NCI-H524 treated with DMSO at 0.1 percent for 48 hours (cell line): ENCODE results near the gene APOD.
"Not testable (repeated sequence)": the region's sequence is repeated elsewhere in the genome, so short reads cannot be mapped to it uniquely, and the experiment has no call there.

Source experiments
- DNase-seq: peaks from one replicate; lab custom pipeline; 2025; lab: John Stamatoyannopoulos, UW

The APOD gene

DNA sequence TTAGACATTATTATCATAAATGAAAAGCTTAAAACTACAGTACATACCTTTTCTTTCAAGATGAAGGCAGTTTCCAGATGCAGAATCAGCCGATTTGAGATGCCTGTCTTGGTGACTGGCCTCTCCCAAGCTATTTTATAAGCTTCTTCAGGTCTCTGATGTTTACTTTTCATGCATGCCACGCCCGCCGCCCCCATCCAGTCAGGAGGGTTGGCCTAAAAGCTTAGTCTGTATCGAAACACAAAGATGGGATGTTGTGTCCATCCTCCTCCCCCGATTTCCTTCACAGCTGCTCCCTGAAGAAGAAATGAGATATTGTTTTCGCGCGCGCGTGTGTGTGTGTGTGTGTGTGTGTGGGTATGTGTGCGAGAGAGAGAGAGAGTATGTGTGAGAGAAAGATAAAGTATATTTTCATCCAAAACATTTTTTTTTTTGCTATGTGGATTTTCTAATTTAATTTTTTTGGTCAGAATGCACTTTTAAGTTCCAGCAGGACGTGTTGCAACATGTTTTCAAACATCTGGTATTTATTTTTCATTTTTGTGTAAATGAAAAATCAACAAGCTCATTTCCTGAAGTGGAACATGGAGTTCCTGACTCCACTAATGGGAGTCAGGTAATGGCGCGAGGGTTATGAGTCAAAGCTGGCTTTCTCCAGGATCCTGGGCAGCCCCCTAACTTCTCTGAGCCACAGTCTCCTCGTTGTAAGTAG, at the start of gene APOD:
TSS of gene APOD (minus strand) at position 110 of the 712 bp plus-strand sequence. CDS start 4,479 bp downstream, outside the sequence.
- DNase-seq = no peak

DNA sequence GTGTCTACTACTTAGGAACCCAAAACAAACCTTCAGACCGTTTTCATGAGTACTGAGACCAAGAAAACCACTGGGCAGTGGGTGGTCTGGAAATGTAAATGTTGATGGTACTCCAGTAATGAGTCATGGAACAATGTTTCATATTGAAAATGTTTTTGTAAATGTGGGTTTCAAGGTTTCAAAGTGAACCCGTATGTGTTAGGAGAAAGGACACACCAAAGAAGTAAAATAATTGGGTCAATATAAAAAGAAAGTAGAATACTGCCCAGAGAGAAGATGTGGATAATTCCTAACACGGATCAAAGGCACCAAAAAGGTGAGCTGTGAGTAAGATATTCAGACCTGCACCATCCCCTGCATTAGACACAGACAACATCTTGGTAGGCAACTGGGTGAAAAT, 49.6 kb upstream of the APOD start:
- DNase-seq = not testable (repeated sequence)

DNA sequence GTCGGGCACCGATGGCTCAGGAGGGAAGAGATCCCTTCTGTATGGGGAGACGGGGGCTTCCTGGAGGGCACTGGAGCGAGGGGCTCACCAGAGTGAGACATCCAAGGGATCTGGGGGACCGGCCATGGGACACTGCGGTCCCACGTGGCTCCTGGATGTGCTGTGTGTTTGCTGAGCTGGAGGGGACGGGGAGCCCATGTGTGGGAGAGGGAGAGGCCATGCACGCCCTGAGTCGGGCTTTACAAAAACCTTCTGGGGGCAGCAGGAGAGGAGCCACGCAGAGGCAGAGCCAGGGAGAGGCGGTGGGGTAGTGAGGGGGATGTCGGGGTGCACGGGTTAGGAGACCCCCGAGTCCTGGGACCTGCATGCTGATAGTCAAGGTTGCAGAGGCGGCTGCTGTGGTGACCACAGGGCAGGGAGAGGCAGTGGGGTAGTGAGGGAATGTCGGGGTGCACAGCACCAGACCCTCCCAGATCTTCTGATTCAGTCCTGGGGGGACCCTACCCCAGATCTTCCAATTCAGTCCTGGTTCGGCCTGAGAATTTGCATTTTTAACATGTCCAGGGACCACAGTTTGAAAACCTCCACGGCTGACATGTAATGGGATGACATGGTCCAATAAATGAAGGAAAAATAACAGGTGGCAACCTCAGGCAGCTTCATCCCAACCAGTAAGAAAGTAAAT, 48.9 kb upstream of the APOD start:
- not testable (repeated sequence) for DNase-seq

DNA sequence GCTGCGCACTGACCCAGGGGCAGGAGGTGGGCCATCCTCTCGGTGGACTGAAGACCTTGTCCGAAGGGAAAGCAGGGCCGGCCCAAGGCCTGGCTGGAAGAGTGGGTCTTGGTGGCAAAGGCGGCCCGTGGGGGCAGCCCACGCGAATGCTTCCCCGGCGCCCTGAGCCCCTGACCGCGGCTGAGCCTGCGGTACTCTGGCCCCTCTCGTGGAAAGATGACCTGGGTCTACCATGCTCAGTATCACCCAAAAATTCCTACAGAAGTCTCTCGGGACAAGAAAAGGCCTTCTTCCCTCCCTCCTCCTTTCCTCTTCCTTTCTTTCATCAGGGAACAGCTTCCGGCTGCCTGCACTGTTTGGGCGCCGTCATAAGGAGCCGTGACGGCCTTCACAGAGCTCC, 48.3 kb upstream of the APOD start:
- DNase-seq = not testable (repeated sequence)

DNA sequence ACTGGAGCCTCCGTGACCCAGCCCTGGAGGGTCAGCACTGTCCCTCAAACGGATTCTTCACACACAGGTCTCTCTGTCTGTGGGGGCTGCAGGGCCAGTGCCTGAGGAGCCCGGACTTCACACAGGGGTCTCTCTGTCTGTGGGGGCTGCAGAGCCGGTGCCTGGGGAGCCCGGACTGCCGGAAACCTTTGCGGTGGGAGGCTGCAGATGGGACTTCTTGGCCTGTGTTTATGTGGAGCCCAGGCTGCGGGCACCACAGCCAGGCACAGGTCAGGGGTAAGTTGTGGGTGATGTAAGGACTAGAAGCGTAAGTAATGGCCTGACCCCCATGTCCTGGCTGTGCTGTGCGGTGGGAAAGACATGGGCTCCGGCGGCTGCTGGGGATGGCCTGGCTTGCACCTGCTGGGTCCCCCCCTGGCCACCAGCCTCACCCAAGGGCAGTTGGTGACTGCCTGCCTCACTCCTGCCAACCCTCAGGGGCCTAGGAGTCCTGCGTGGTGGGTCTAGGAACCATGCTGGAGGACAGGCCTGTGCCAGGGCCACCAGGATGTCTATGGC, 47.3 kb upstream of the APOD start:
- DNase-seq = not testable (repeated sequence)

DNA sequence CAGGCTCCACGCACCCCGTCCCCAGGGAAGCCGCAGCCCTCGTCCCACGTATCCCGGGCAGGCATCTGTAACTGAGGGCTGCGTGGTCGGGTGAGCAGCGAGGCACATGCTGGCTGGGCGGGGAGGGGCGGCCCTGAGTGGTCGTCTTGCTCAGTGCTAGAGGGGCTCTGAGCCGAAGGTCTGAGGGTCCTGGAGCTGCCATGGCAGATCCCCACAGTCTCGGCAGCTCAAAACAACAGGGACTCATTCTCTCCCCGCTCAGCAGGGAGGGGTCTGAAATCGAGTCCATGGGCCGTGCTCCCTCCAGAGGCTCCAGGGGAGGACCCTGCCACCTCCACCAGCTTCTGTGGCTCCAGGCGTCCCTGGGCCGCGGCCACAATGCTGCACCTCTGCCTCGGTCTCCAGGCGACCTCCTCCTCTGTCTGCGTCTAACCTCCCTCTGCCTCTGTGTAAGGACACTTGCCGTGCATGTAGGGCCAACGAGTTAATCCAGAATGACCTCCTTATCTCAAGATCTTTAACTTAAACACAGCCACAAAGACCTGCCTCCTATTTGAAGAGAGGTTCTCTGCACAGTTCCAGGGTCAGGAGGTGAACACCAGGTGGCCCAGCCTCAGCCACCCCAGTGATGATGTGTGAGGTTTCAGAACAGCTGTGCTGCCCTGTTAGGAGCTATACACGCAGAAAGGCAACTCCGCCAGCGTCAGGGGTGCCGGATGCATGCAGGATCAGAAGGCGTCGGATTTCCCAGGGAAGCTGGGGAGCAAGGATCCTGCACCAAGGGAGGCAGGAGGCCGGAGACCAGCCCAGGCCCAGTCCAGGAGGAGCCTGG, 46.6 kb upstream of the APOD start:
- DNase-seq = not testable (repeated sequence)

DNA sequence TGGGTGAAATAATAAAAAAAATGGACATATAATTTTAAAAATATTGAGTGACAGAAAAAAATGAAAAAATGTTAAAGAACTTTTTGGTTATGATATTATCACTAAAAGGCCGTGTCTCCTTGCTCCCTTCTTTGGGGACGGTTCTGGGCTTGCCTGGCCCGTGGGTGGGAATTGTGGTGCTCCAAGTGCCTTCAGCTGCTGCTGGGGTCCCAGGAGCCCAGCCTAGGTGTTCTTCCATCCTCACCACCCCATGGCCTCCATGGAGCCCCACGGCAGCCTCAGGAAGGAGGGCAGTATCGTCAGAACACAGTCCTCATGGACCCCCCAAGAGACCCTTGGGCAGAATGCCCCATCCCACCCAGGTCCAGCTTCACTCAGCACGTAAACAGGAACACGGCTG, 45.9 kb upstream of the APOD start:
- DNase-seq = not testable (repeated sequence)

DNA sequence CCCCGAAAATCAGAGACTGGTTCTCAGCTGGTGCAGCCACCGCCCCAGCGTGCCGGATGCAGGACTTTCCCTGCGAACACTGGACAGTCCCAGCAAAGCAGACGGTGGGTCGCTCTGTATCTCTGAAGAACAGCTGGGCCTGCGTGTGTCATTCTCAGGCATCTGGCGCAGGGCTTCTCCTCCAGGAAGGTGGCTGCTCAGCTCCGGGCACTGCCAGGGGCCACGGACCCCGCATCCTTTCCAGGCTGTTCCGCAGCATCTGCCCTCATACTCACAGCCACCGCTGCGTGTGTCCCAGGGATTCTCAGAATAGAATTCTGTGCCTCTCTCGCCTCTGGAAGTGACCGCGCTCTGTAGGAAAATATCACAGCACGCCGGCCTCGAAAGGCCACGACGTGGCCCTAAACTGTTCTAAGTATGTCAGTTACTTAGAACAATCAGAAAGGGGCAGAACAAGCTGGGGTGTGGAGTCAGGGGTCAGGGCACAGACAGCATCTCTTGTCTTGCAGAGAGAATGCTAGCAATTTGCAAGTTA, 44.7 kb upstream of the APOD start:
- DNase-seq = not testable (repeated sequence)

DNA sequence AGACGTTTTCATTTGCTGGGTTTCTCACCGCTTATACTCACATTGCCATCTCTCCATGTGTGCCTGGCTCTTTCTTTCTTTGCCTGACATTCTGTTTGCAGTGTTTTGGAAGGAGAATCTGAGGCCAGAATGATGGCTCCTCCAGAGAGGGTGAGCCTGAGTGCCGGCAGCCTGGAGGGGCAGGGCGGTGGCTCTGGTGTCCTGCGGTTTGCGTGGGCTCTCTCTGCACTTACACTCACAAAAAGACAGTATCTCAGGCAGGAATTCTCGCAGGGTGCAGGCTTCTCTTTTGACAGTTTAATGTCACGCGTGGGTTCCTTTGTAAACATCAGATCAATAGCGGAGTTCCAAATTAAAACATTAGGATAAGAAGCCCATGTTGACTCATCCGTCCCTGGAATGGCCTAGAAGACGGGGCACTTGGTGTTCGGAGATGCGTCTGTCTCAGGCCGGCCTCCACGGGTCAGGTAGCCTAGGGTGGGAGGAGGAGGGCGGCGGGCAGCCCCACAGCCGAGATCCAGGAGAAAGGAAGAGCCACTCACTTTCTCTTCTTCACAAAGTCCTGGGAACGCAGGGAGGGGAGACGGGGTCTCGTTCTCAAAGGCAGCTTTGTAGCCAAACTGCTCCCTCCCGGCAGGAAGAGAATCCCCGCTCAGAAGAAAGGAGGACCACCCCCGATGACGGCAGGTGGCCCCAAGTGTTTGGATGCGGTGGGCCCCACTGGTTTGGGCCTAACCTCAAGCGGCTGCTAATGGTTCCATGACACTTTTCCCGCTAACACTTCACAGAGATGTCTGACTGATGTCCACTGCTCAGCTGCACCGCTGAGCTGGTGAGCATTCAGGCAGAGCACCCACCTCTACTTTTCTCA, 44.0 kb upstream of the APOD start:
- DNase-seq = not testable (repeated sequence)

DNA sequence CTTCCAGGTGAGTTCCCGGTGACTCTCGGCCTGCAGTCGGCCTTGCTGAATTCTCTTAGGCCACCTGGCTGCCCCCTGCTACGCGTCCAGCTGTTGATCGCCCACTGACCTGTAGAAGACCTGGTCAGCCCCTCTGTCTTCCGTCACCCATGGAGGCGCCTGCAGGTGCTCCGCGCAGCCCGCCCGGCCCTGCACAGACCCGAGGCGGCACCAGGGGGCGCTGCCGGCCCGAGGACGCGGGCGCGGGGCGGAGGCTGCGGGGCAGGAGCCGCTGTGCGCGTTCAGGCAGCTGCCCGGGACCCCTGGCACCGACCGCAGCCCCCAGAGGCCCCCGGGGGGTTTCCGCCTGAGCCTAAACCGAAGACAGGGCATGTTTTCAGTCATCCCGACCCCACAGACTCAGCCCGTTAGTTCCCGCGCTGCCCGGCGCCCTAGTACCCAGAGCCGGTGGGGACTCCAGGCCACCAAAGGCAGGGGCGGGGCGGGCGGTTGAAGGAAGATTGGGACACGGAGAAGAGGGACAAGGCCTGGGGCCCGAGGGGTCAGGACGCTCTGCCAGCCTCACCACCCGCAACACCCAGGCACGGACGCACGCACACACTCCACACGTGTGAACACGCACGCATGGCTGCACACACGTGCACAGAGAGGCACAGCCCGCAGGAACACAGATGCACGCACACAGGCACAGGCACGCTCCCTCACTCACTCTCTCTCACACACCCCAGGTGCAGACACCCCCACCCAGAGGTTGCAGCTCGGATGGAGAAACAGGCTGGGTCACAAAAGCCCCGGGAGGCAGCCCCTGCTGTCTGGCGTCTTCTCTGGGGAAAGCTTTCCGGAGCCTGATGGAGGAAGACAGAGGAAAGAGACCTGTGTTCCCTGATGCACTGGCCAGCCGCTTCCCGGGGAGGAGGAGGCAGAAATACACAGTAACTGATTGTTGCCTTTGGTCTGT, 41.1 kb upstream of the APOD start:
- DNase-seq = not testable (repeated sequence)

DNA sequence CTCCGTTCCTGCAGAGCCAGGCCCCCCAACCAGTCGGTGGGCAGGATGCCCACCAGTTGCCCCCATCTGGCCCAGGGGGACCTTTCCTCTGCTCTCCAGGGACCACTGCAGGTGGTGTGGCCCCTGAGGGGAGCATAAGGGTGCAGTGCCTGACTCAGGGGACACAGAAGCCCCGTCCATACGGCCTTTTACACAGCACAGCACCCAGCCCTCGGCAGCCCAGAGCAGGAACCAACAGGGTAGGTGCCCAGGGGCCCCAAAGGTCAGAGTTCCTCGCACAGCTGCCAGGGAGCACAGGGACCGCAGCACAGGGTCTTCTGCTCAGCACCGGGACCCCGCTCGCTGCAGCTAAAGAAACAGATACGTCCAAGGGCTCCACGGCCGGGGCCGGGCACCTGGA, 40.4 kb upstream of the APOD start:
- not testable (repeated sequence) for DNase-seq

DNA sequence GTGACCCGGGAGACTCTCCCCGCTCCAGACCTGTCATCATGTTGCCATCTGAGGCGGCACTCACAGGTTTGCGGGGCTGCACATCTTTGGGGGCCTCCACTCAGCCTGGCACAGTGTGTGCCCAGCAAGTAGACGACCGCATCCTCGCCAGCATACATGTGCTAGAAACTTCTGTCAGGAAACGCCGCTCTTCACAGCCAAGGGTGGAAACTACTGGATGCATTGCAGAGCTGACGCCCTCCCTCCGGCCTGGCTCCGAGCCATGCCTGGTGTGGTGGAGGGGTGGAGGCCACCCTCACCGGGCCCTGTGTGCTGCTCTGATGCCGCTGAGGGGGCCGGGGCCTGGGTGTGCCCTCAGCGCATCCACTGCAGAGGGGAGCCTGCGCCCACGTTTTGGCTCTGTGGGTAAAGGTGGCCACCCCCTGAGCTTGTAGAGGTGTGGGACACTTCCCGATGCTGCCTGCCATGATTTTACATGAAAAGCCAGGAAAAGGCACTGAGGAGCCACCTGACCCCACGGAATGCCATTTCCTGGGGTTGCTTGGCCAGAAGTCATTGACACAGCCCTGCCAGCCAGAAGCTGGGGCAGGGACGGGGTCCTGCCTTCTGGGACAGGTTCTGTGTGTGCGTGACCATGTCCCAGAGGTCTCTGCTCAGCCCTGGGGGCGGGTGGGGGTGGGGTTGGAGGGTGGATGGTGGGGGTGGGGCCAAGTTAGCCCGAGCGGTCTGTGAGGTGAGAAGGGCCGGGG, 39.7 kb upstream of the APOD start:
- not testable (repeated sequence) for DNase-seq

DNA sequence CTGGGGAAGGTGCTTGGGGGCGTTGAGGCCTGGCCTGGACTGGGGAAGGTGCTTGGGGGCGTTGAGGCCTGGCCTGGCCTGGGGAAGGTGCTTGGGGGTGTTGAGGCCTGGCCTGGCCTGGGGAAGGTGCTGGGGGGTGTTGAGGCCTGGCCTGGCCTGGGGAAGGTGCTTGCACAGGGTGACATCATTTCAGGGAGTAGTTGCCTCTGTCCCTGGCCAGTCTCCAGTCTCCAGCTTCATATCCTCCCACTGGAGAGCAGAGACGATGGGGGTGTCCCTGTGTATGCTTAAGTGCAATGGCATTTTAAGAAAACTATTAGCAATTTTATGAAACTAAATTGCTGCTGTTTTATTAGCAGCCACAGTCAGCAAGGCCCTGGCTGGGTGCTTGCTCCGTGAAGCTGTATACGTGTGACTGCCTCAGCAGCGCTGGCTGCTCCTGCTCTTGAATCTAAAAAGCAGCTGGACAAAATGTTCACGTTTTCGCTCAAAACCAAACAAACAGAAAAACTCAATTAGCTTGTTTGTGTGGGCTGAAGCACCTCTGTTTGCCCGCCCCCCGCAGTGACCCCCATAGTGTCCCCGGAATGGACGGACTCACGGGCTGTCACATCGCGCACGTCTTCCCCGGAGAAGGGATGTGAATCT, 38.9 kb upstream of the APOD start:
- not testable (repeated sequence) for DNase-seq

DNA sequence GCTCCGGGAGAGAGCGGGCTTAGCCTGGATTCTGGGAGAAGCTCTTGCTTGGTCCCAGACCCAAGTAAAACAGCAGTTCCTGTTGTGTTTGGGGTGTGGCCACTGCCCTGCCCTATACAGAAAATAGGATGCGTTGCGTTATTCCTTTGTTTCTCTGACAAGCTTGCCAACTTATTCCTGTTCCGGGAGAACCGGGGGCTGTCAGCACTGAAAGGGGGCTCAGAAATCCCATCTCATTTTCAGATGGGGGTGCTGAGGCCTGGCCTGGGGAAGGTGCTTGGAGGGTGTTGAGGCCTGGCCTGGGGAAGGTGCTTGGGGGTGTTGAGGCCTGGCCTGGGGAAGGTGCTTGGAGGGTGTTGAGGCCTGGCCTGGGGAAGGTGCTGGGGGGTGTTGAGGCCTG, 38.3 kb upstream of the APOD start:
- not testable (repeated sequence) for DNase-seq

DNA sequence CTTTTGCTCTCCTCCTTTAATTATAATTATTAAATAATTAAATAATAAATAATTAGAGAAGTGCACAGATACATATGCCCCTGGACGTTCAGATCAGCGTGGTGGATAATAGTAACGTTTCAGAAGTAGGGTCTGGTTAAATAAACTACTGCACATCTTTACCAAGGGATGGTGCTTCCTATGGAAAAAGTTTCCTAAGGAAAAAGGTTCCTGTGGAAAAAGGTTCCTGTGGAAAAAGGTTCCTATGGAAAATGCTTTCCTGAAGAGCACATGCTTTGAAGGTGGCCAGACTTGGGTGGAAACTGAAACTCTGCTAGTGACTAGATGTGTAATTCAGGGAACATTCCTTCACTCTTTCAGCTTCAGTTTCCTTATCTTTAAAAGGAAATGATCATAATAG, 37.4 kb upstream of the APOD start:
- DNase-seq = not testable (repeated sequence)

DNA sequence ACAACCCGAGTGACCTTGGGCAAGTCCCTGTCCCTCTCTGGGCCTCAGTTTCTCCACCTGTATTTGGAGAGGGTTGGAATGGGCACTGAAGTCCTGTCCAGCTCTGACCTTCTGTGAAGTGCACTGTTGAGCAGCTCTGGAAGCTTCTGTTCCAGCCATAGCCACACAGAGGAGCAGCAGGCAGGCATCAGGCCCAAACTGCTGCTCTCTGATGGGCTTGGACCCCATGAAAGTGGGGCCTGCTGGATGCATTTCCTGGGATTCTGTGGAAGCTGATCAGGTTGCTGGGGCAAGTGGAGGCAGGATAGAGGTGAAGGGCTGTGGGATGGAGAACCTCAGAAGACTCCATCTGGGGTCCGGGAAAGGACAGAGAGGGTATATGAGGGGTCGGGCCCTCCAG, 36.7 kb upstream of the APOD start:
- DNase-seq = not testable (repeated sequence)

DNA sequence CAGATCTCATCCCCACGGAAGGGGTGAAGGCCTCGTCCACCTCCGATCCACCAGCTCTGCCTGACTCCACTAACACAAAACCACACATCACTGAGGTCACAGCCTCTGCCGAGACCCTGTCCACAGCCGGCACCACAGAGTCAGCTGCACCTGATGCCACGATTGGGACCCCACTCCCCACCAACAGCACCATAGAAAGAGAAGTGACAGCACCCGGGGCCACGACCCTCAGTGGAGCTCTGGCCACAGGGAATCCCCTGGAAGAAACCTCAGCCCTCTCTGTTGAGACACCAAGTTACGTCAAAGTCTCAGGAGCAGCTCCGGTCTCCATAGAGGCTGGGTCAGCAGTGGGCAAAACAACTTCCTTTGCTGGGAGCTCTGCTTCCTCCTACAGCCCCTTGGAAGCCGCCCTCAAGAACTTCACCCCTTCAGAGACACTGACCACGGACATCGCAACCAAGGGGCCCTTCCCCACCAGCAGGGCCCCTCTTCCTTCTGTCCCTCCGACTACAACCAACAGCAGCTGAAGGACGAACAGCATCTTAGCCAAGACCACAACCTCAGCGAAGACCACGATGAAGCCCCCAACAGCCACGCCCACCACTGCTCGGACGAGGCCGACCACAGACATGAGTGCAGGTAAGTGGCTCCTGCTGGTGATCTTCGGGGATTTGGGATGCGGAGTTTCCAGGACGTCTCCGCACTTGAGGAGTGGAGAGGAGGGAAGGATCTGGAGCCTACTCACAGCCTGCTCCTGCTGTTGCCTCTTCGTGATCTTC, 36.0 kb upstream of the APOD start:
- DNase-seq = not testable (repeated sequence)
